ENCODE results near the gene IL31RA.
"Not testable (repeated sequence)": the region's sequence is repeated elsewhere in the genome, so short reads cannot be mapped to it uniquely, and the experiment has no call there.

Gene IL31RA

DNA sequence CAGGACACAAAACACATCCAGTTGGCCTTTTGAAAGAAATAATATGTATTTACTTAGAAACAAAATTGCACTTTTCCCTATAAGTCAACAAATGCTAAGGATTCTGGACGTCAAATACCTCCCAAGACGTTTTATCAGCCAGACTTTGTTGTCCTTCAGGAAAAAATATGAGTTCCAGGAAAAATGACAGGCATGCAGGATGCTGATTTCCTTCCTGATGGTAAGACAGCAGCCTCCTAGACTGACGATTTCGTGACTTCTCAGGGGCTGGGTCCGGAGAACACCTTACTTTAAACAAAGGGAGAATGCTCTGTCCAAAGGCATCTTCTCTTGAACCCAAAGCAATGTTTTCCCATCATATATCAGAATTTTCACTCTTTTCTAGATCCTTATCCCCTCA, 74.6 kb downstream of the IL31RA start:
- no peak for DNase-seq (ENCODE audit: low read depth)

DNA sequence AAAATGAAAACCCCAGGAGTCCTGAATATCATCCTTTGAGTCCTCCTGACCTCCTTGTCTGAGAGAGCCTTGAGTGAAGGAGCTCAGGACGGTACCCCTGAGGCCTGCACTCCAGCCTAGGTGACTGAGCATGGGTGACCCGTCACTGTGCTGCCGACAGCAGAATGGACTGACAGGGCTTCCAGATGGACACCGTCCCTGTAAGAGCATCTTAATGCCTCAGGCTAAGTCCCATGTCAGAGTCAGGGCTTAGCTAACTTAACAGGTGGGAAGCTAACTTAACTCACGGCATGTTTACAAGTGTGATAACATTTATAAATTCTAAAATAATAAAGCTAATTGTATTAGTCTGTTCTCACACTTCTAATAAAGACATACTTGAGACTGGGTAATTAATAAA, 75.3 kb downstream of the IL31RA start:
- DNase-seq (ENCODE audit: low read depth) = no peak

DNA sequence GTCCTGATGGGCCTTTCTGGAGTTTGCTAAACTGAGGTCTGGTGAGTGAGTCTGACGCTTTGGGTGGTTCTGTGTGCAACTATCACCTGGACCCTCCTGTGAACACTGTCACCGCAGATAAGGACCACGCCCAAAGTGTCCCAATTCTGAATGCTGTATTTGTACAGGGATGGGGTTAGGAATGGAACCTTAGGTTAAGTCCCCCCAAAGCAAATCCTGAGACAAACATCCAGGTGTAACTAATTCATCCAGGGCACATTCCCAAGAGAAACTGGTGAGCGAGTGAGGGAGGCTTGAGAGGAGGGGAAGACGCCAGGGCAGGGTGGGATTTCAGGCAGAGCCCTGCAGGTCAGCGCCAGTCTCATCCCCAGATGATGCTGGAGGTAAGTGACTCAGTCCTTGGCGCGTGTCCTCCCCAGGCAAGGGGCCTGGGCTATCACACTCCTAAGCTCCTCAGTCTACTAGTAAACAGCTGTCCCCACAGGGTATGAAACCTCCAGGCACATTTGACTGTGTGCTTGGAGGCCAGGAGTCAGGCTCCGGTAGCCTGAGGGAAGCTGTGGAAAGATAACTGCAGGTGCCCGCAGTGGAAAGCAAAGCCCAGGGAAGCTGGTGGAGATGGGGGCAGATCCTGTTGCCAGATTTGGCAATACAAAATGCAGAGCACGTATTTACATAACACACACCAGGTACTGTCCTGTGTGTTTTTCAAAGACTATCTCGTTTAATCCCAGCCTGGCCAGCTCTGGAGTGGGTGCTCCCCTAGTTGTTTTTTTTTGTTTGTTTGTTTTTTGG, 76.9 kb downstream of the IL31RA start:
- DNase-seq (ENCODE audit: low read depth) = no peak

DNA sequence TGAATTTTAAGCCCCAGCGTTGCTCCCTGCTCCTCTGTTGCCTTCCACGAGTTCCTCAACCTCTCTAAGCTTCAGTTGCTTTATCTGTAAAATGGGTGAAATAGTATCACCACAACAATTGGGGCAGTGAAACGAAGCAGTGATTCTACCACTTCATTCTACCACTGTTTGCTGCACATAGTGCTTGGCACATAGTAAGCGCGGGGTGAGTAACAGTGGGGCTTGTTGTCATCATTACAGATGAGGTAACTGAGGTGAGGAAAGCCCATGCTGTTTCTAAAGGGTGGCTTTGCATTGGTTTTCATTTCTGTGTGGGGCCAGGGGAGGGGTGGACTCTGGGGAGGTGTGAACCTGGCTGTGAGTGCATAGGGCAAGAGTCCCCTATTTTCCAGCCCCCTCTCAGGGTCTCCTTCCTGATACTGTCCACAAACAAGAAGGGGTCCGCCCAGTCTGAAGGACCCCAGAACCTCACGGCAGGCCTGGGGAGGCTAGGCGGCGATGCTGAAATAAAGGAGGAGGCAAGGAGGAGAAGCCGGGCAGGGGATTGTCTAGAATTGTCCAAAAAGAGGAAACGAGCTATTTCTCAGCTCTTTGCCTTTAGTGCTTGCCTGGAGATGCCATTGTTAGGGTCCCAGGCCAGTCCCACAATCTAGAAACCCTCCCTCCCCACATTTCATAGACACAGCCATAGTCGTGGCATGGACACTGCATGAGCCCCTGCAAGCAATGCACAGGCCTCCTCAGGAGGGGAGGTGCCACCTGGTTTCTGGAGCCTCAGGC, 78.1 kb downstream of the IL31RA start:
- no peak for DNase-seq (ENCODE audit: low read depth)

DNA sequence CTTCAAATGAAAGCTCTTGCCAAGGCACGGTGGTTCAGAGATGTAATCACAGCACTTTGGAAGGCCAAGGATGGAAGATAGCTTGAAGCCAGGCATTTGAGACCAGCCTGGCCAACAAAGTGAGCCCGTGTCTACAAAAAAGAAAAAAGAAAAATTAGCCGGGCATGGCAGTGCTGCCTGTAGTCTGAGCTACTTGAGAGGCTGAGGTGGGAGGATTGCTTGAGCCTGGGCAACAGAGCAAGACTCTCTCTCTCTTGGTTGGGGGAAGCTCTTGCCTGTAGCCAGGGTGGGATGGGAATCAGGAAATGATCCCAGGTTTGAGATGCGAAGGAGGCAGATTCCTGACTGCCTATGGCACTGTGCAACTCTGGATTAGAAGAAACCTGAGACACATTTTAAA, 81.5 kb downstream of the IL31RA start:
- no peak for DNase-seq (ENCODE audit: low read depth)

DNA sequence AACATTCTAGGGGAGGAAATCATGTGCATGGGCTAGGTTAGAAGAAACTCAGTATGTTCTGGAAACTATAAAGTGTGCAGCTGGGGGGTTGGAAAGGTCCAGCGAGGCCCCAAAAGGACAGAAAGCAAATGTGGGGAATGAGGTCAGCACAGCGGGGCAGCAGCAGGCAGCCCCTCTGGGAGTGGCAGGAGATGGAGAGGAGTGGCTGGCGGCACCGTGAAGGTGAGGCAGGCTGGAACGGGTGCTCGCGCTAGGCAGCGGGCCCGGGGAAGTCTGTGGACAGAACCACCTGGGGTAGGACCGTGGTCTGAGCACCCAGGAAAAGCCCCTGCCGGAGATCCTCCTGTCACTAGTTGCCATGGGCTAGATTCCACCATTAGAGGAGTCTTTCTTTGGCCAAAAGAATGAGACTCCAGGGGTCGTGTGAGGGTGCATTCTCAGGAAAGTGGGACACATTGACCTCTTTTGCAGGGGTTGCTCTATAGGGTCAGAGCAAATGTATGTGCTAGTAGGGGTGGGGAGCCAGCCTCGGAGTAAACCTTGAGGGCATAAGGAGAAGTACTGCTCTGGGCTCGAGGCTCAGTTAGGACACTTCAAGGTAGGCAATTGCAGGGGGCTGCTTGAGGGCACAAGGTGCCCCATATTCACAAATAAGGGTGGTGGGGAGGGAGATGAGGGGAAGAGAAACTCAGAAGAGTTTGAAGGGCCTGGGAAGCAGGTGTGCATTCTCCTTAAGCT, 82.4 kb downstream of the IL31RA start:
- DNase-seq (ENCODE audit: low read depth) = no peak

DNA sequence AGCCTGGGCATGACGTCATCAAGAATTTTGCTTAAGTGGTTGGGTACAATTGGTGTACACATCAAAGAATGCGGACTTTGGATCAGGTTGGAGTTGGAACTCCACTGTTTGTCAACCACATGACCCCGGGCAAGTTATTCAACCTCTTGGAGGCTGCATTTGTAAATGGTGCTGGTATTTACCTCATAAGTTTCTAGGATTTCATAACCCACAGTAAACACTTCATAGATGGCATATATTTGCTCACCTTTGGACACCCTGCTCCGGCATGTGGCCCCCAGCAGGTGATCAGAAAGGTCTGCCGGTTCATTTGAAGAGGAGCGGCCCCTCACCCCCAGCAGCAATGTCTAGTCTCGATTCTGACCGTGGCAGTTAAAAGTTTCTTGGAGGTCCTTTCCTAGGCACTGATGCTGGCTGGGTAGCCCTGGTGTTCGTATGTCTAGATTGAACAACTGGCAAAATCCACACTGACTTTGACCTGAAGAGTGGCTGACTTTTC, 83.0 kb downstream of the IL31RA start:
- no peak for DNase-seq (ENCODE audit: low read depth)

DNA sequence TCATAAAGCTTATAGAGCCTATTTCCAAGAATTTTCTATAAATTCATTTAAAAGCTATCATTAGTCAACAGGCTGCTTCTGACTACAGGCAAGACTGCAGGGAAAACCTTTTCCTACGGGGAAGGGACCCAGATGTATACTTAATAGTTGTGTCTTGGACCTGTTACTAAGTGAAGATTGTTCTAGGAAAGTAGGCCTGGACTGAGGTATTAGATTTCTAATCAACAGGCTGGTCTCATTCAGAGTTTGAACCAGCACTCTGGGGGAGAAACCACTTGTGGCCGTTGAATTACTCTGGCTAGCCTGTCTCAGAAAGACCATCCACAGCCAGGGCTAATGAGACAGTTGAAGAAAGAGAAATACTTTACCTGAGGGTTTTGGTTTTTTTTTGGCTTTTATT, 83.6 kb downstream of the IL31RA start:
- DNase-seq (ENCODE audit: low read depth) = no peak

DNA sequence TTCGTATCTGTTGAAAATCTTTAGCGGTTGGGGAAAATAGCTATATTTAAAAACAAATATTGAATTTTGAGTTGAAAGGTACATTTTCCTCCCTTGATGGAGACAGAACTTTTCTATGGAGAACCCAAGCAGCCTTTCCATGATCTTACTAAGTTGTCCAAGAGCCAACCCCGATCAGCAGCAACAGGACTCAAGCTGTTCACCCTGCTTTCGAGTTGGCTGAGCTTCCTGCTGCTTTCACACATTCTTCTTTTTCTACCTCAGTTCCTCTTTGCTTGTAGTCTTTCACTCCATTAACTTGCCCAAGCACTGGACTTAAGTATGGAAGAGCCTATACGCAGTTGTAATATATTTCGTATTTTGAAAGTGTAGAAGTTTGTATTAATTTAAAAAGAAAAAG, 84.2 kb downstream of the IL31RA start:
- no peak for DNase-seq (ENCODE audit: low read depth)

DNA sequence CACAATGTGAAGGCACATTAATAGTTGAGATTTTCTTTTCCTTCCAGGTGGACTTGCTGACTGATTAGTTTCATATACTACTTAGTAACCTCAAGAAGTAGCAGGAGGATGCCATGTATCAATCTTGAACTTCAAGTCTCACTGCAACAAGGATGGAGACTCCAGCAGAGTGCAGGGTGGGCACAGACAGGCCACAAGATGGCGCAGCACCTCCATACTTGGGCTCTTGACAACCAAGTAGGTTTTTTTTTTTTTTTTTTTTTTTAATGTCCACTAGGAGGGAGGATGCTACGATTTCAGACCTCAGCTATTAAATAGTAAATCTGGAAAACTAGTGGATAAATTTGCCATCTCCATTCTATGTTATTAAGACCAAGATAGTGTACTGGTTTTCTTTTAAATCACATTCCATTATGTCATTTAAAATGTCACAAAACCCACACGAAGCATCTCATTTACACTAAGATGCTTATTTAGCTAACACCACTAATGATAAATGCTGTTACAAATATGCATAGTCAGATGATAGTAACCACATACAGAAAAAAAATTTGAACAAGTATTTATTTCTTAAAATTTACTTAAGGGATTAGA, 85.0 kb downstream of the IL31RA start:
- DNase-seq (ENCODE audit: low read depth) = peak; percentile 22

DNA sequence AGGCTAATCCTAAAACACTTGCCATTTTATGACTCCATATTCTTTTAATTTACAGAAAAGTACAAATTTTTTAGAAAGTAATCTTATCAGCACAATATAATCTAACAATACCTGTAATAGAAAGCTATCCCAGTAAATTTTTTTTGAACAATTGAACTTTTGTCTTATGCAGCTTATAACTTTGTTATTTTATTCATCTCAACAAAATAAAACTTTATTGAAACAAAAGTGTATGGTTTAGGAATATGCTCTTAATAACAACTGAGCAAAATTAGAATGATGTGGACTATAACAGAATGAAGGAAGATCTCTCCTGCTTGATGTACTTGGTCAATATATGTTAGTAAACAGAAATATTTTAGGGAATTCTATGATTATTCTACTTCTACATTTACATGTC, 86.4 kb downstream of the IL31RA start:
- DNase-seq (ENCODE audit: low read depth) = not testable (repeated sequence)

DNA sequence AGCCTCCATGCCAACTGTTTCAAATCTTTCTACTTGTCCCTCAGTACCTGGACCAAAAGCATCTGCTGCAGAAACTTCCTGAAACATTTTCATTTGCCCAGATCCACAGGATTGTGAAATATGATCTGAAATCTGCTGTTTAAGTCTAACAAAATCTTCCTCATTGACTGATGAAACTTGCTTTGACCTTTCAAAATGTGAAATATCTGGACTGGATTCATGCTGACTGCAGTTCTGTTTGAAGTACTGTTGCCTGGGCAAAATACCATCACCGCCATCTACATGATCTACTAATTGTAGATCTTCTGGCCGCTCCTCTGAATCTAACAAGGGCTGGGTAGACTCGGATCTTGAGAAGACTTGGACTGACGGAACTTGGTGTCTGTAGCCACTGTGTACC, 90.0 kb downstream of the IL31RA start:
- DNase-seq (ENCODE audit: low read depth) = not testable (repeated sequence)

DNA sequence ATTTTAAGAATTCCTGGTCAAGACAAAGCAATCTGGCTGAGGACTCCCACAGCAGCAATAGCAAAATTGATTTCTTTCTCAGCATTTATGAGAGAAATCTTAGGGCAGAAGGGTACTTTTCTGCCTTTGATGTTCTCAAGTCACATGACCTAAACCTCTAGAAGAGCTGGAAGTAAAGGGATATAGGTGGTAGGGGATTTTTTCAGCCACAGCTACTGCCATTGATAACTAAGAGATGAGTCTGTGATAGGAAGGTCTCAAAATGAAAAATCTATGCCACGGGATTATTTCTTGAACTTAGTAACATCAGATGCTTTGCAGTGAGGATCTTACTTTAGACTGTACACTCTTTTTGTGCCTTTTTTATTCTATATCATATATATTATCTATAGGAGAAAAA, 108.1 kb downstream of the IL31RA start:
- no peak for DNase-seq (ENCODE audit: low read depth)

DNA sequence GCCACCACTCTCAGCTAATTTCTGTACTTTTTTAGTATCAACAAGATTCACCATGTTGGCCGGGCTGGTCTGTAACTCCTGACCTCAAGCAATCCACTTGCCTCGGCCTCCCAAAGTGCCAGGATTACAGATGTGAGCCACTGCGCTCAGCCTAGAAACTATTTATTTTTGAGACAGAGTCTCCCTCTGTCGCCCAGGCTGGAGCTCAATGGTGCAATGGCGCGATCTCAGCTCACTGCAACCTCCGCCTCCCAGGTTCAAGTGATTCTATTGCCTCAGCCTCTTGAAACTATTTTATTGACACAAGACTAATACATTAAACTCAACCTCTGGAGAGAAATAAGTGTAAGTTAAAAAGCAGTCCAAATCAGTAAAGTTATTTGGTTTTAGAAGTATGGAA, 109.6 kb downstream of the IL31RA start:
- DNase-seq (ENCODE audit: low read depth) = no peak

DNA sequence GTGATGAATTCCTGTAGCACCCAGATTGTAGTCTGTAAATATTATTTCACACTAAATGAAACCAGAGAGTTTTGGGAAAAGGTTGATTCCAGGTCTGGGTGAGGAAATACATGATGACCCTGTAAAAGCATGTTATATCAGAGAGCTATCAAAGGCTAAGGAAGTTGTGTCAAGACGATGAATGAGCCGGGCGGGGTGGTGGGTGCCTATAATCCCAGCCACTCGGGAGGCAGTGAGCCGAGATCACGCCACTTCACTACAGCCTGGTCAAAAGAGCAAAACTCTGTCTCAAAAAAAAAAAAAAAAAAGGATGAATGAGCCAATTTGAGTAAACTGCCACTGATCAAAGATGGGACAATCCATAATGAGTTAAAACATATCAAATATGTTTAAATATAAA, 114.4 kb downstream of the IL31RA start:
- DNase-seq (ENCODE audit: low read depth) = no peak

DNA sequence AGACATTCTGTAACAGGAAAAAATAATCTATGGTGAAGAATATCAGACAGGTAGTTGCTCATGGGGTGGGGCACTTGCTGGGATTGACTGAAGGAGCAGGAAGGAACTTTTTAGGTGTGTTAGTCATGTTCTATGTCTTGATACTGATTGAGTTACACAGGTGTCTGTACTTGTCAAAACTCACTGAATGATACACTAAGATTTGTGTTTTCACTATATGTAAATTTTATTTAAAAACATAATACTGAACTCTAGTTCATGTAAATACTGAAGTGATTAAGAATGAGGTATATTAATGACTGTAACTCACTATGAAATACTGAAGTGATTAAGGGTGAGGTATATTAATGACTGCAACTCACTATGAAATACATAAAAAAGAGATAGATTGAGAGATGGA, 115.1 kb downstream of the IL31RA start:
- no peak for DNase-seq (ENCODE audit: low read depth)

DNA sequence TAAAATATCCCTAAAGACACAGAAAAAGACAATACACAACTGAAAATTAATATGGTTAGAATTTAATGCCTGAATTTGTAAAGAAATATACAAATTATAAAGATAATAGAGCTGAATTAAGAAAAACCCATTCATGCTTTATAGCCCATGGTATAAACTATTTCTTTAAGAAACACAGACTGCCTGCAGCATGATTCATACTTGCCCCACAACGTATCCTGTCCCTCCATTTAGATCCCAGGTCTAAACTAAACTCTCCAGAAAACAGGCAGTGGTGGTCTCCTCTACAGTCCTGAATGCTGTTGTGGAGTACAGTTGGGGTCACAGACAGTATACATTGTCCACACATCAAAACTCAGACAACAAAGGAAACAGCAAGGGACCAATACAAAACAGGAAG, 118.8 kb downstream of the IL31RA start:
- no peak for DNase-seq (ENCODE audit: low read depth)

Measured in GM04503 (cell line).